Measurements from ENCODE around the gene TXK.

DNA sequence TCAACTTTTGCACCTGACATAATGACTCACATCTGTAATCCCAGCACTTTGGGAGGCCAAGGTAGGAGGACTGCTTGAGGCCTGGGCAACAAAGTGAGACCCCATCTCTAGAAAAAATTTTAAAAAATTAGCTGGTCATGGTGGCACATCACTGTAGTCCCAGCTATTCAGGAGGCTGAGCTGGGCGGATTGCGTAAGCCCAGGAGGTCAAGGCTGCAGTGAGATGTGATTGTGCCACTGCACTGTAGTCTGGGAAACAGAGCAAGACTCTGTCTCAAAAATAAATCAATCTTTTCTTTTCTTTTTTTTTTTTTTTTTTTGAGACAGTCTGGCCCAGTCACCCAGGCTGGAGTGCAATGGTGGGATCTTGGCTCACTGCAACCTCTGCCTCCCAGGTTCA is 65.0 kb downstream of the TXK start:
- TF ChIP-seq, protein P1, sequence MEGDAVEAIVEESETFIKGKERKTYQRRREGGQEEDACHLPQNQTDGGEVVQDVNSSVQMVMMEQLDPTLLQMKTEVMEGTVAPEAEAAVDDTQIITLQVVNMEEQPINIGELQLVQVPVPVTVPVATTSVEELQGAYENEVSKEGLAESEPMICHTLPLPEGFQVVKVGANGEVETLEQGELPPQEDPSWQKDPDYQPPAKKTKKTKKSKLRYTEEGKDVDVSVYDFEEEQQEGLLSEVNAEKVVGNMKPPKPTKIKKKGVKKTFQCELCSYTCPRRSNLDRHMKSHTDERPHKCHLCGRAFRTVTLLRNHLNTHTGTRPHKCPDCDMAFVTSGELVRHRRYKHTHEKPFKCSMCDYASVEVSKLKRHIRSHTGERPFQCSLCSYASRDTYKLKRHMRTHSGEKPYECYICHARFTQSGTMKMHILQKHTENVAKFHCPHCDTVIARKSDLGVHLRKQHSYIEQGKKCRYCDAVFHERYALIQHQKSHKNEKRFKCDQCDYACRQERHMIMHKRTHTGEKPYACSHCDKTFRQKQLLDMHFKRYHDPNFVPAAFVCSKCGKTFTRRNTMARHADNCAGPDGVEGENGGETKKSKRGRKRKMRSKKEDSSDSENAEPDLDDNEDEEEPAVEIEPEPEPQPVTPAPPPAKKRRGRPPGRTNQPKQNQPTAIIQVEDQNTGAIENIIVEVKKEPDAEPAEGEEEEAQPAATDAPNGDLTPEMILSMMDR (IDR thresholded peaks at IDR 0.05) = no peak
- TF ChIP-seq NR1H2 (CRISPR knock-in tag; IDR thresholded peaks at IDR 0.05) = no peak
- TF ChIP-seq, protein P2, sequence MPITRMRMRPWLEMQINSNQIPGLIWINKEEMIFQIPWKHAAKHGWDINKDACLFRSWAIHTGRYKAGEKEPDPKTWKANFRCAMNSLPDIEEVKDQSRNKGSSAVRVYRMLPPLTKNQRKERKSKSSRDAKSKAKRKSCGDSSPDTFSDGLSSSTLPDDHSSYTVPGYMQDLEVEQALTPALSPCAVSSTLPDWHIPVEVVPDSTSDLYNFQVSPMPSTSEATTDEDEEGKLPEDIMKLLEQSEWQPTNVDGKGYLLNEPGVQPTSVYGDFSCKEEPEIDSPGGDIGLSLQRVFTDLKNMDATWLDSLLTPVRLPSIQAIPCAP (CRISPR knock-in tag; IDR thresholded peaks at IDR 0.05) = no peak
- TF ChIP-seq, protein P3, sequence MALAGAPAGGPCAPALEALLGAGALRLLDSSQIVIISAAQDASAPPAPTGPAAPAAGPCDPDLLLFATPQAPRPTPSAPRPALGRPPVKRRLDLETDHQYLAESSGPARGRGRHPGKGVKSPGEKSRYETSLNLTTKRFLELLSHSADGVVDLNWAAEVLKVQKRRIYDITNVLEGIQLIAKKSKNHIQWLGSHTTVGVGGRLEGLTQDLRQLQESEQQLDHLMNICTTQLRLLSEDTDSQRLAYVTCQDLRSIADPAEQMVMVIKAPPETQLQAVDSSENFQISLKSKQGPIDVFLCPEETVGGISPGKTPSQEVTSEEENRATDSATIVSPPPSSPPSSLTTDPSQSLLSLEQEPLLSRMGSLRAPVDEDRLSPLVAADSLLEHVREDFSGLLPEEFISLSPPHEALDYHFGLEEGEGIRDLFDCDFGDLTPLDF (CRISPR knock-in tag; IDR thresholded peaks at IDR 0.05) = no peak
- TF ChIP-seq CREB1 (CRISPR knock-in tag; IDR thresholded peaks at IDR 0.05) = no peak
- TF ChIP-seq, protein P4, sequence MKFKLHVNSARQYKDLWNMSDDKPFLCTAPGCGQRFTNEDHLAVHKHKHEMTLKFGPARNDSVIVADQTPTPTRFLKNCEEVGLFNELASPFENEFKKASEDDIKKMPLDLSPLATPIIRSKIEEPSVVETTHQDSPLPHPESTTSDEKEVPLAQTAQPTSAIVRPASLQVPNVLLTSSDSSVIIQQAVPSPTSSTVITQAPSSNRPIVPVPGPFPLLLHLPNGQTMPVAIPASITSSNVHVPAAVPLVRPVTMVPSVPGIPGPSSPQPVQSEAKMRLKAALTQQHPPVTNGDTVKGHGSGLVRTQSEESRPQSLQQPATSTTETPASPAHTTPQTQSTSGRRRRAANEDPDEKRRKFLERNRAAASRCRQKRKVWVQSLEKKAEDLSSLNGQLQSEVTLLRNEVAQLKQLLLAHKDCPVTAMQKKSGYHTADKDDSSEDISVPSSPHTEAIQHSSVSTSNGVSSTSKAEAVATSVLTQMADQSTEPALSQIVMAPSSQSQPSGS (CRISPR knock-in tag; IDR thresholded peaks at IDR 0.05; ENCODE audit: borderline replicate concordance, low read depth) = no peak
- TF ChIP-seq, protein P5, sequence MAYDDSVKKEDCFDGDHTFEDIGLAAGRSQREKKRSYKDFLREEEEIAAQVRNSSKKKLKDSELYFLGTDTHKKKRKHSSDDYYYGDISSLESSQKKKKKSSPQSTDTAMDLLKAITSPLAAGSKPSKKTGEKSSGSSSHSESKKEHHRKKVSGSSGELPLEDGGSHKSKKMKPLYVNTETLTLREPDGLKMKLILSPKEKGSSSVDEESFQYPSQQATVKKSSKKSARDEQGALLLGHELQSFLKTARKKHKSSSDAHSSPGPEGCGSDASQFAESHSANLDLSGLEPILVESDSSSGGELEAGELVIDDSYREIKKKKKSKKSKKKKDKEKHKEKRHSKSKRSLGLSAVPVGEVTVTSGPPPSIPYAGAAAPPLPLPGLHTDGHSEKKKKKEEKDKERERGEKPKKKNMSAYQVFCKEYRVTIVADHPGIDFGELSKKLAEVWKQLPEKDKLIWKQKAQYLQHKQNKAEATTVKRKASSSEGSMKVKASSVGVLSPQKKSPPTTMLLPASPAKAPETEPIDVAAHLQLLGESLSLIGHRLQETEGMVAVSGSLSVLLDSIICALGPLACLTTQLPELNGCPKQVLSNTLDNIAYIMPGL (CRISPR knock-in tag; IDR thresholded peaks at IDR 0.05) = no peak
- no peak for TF ChIP-seq SOX15 (CRISPR knock-in tag; IDR thresholded peaks at IDR 0.05)
- TF ChIP-seq, protein P6, sequence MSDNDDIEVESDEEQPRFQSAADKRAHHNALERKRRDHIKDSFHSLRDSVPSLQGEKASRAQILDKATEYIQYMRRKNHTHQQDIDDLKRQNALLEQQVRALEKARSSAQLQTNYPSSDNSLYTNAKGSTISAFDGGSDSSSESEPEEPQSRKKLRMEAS (CRISPR knock-in tag; IDR thresholded peaks at IDR 0.05) = no peak
- TF ChIP-seq, protein P7, sequence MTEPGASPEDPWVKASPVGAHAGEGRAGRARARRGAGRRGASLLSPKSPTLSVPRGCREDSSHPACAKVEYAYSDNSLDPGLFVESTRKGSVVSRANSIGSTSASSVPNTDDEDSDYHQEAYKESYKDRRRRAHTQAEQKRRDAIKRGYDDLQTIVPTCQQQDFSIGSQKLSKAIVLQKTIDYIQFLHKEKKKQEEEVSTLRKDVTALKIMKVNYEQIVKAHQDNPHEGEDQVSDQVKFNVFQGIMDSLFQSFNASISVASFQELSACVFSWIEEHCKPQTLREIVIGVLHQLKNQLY (CRISPR knock-in tag; IDR thresholded peaks at IDR 0.05) = no peak
